ENCODE data around the gene UBL4B. TPM values are rescaled to one million over a fixed set of nuclear protein-coding genes. Genes with fewer than 3 reads are reported as not detected.

The UBL4B gene
- total RNA-seq, 1 experiment from 2014 or later: 0.07 TPM

- peak; percentile 17 for DNase-seq
Observed at GRCh38 chr1:110148961-110149360, 36.7 kb downstream of the UBL4B start.

GRCh38 chr1:110150330-110151174, 38.3 kb downstream of the UBL4B start, which contains the start of gene SLC6A17:
Gene SLC6A17, plus strand, starts transcription at chr1:110150494. Its CDS starts 16,436 bp downstream, at chr1:110166930.
- H4K20me1 ChIP-seq (ENCODE audit: low read length): no peaks in the 10 kb centered on the region
- H3K79me2 ChIP-seq (ENCODE audit: low read length): no peaks in the 10 kb centered on the region
- H3K27ac ChIP-seq (ENCODE audit: low read length): no peak within 1 kb of the TSS
- no peak for TF ChIP-seq EZH2 (IDR thresholded peaks at IDR 0.05; ENCODE audit: low read length, unreplicated experiment)
- TF ChIP-seq EZH2phosphoT487 (IDR thresholded peaks at IDR 0.05; ENCODE audit: borderline replicate concordance, low read length): no peak
- TF ChIP-seq CTCF (conservative IDR thresholded peaks at IDR 0.05; ENCODE audit: low read depth, low read length): no peak
- H3K9ac ChIP-seq (ENCODE audit: low read length): no peak within 1 kb of the TSS
- ChIA-PET POLR2A (ENCODE audit: unreplicated experiment) (no interaction called here), CTCF (no interaction called here)
- intact Hi-C loops (cut with micrococcal nuclease): no loop called here
- no peak within 1 kb of the TSS for H2AFZ ChIP-seq (ENCODE audit: low read length)
- peaks cover 38% of the 10 kb centered on the region for H3K27me3 ChIP-seq (ENCODE audit: low read length)
- no peak for ATAC-seq
- H3F3A ChIP-seq (ENCODE audit: low read length, unreplicated experiment): no peaks in the 10 kb centered on the region
- no TSS peak for BruUV-seq (replicated peaks)
- no peaks in the 10 kb centered on the region for H3K9me2 ChIP-seq (replicated peaks; ENCODE audit: low read length)
- no peak within 1 kb of the TSS for H3K4me2 ChIP-seq (ENCODE audit: low read length)
- no peaks in the 10 kb centered on the region for H3K4me1 ChIP-seq (ENCODE audit: insufficient read depth, low read length)
- no peak within 1 kb of the TSS for H3K4me3 ChIP-seq (ENCODE audit: low read length)
- DNase-seq: no peak
- no peaks in the 10 kb centered on the region for H3K9me3 ChIP-seq (ENCODE audit: low read length)
- no peaks in the 10 kb centered on the region for H3K36me3 ChIP-seq (ENCODE audit: low read depth, low read length)

More at GRCh38 chr1:110148961-110149360, 36.7 kb downstream of the UBL4B start:
- BruUV-seq (replicated peaks): no TSS peak
- POLR2A ChIA-PET (ENCODE audit: unreplicated experiment): no interaction called here
- no peak for ATAC-seq
- Histone ChIP-seq H4K20me1 (ENCODE audit: low read length) (no peaks in the 10 kb centered on the region), H3K79me2 (ENCODE audit: low read length) (no peaks in the 10 kb centered on the region), H3K36me3 (ENCODE audit: low read depth, low read length) (no peaks in the 10 kb centered on the region), H3F3A (ENCODE audit: low read length, unreplicated experiment) (no peaks in the 10 kb centered on the region), H3K4me1 (ENCODE audit: insufficient read depth, low read length) (no peaks in the 10 kb centered on the region), H3K9me3 (ENCODE audit: low read length) (no peaks in the 10 kb centered on the region), H3K9ac (ENCODE audit: low read length) (no peak overlapping the region), H2AFZ (ENCODE audit: low read length) (no peak overlapping the region), H3K27ac (ENCODE audit: low read length) (no peak overlapping the region), H3K4me3 (ENCODE audit: low read length) (no peak overlapping the region), H3K4me2 (ENCODE audit: low read length) (no peak overlapping the region), H3K9me2 (replicated peaks; ENCODE audit: low read length) (no peaks in the 10 kb centered on the region), H3K27me3 (ENCODE audit: low read length) (peaks cover 44% of the 10 kb centered on the region)
- no peak for TF ChIP-seq EZH2phosphoT487 (IDR thresholded peaks at IDR 0.05; ENCODE audit: borderline replicate concordance, low read length)
- peak; percentile 65 for TF ChIP-seq CTCF (conservative IDR thresholded peaks at IDR 0.05; ENCODE audit: low read depth, low read length)
- intact Hi-C loops (cut with micrococcal nuclease): no loop called here
- CTCF ChIA-PET: no interaction called here

GRCh38 chr1:110151175-110151669, 39.0 kb downstream of the UBL4B start:
- no peaks in the 10 kb centered on the region for H3K9me3 ChIP-seq (ENCODE audit: low read length)
- ATAC-seq: no peak
- POLR2A ChIA-PET (ENCODE audit: unreplicated experiment): no interaction called here
- H4K20me1 ChIP-seq (ENCODE audit: low read length): no peaks in the 10 kb centered on the region
- H3K27me3 ChIP-seq (ENCODE audit: low read length): peaks cover 31% of the 10 kb centered on the region
- H3K9ac ChIP-seq (ENCODE audit: low read length): no peak overlapping the region
- BruUV-seq (replicated peaks): no TSS peak
- H3K9me2 ChIP-seq (replicated peaks; ENCODE audit: low read length): no peaks in the 10 kb centered on the region
- no peak overlapping the region for H3K4me3 ChIP-seq (ENCODE audit: low read length)
- H3K4me2 ChIP-seq (ENCODE audit: low read length): no peak overlapping the region
- no peaks in the 10 kb centered on the region for H3K79me2 ChIP-seq (ENCODE audit: low read length)
- CTCF ChIA-PET: no interaction called here
- no peak overlapping the region for H3K27ac ChIP-seq (ENCODE audit: low read length)
- H3K4me1 ChIP-seq (ENCODE audit: insufficient read depth, low read length): no peaks in the 10 kb centered on the region
- no peak for DNase-seq
- intact Hi-C loops (cut with micrococcal nuclease): no loop called here
- TF ChIP-seq CTCF (conservative IDR thresholded peaks at IDR 0.05; ENCODE audit: low read depth, low read length): no peak
- TF ChIP-seq EZH2 (IDR thresholded peaks at IDR 0.05; ENCODE audit: low read length, unreplicated experiment): no peak
- H2AFZ ChIP-seq (ENCODE audit: low read length): no peak overlapping the region
- H3K36me3 ChIP-seq (ENCODE audit: low read depth, low read length): no peaks in the 10 kb centered on the region
- no peaks in the 10 kb centered on the region for H3F3A ChIP-seq (ENCODE audit: low read length, unreplicated experiment)
